NCI-H2227 (cell line): Measurements from ENCODE around the gene USP10.

Experiments used
- DNase-seq: peaks from one replicate; lab custom pipeline; 2025; ENCODE audit not compliant: unreplicated experiment; lab: John Stamatoyannopoulos, UW

USP10 gene

DNA sequence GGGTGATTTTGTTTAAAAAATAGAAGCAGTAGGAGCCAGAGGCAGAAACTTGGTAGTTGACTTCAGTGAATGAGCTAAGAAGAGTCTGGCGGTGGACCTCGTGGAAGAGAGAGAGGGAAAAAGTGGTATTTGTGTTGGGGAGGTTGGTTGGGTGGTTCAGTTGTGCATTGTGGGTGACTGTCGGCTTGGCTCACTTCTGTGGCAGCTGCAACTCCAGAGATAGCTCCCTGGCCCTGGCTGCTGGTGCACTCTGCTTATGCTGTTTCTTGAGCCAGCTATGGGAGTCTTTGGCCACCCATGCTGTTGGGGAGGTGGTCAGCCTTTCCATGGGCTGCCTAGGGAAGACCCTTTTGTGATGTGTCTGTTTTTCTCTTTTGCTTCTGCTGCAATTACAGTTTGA is 69.6 kb downstream of the USP10 start:
- DNase-seq, result no peak

DNA sequence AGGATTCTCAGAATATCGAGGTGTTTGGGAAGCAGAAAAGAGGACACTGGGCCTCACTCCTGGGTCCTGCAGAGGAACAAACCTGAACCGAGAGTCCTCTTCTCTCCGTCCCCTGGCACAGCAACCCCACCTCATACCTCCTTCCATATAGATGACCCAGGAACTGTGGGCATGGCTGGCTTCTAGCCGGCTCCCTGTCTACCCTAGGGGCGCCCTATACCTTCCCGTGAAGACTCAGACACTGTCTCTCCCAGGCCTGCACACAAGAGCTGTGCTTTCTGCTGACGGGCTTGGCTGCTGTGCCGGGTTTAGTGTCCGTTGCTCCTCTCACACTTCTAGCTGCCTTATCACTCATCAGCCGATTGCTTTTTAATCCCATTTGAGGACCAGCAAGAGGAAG is 73.5 kb downstream of the USP10 start:
- DNase-seq, result no peak

DNA sequence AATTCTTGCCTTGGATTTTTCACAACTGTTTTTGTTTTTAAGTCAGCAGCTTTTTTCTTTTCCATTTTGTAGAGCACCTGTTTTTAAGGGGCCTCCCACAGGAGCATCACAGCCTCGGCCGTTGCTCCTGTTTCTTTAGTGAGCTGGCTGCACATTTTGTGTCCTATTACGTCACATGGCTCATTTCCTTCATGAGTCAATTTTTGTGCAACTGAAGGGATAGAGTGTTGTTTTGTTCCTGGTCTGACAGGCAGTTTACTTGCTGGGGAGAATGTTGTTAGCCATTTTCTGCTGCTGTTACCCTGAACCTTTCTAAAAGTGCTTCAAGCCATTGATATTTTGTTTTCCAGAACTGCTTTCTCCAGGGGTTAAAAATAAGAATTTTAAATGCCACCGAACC is 75.0 kb downstream of the USP10 start:
- DNase-seq, result no peak

DNA sequence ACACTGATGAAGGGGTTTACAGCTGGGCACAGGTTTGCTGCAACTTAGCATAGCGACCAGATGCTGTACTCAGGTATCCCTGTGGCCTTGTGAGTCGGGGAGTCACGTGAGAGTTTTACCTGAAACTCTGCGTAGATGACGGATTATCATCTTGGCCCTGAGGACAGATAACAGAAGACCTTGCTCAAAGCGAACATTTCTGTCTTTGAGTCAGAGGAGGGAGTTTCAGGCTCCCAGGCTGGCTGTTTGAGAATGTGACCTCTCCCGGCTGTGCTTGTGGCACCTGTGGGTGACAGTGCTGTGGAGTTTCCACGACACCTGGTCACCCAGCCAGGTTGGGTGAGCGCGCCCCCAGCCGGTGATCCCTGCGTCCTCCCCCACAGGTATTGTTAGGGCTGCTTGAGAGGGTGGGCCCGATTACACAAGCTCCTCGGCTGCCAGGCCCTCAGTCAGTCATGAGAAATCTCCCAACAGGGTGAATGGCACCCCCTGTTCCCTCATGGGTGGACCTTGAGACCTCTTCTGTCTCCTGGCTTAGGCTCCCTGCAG is 75.5 kb downstream of the USP10 start:
- DNase-seq, result no peak

DNA sequence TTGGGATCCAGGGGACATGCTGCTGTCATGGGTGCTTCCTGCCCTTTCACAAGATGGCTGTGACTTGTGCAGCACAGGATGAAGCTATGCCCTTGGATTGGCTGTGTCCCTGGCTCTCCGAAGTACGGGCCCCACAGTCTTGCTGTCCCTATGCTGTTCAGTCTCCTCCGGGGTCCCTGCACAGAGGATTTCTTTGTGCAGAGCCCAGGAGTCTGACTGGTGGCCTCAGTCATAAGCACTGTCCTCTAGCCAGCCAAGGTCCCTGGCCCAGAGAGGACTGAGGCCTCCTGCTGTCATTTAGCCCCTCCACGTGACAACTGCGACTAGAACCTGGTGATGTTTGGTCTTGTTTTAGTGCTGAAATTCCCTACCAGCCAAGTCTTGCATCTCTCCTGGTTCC is 77.6 kb downstream of the USP10 start:
- no peak for DNase-seq

DNA sequence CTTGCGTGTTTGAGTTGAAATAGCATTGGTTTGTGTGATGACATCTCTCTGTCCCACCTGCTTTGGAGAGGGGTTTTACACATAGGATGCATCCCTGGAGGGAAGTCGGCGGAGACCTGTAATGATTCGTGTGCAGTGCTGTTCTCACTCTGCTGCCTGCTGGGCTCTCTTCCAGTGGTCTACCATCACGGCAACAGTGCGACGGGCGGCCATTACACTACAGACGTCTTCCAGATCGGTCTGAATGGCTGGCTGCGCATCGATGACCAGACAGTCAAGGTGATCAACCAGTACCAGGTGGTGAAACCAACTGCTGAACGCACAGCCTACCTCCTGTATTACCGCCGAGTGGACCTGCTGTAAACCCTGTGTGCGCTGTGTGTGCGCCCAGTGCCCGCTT is 78.9 kb downstream of the USP10 start:
- DNase-seq, result no peak

DNA sequence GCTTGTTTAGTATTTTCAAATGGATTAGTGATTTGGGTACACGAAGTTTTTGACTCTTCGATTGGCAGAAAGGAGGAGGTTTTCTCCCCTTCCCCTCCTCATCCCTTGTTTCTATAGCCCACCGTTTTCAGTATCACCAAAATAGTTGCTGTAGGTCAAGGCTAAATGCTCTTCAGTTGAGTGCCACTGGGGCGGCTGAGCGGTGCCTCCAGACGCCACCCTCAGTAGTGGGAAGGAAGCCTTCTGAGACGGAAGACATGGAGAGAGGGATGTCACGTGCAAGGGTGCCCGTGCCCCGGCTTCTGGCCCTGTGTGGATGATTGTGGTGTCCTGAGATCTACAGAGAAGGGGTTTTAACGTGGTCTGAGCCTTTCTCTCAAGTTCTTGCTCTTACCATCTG is 80.3 kb downstream of the USP10 start:
- no peak for DNase-seq

DNA sequence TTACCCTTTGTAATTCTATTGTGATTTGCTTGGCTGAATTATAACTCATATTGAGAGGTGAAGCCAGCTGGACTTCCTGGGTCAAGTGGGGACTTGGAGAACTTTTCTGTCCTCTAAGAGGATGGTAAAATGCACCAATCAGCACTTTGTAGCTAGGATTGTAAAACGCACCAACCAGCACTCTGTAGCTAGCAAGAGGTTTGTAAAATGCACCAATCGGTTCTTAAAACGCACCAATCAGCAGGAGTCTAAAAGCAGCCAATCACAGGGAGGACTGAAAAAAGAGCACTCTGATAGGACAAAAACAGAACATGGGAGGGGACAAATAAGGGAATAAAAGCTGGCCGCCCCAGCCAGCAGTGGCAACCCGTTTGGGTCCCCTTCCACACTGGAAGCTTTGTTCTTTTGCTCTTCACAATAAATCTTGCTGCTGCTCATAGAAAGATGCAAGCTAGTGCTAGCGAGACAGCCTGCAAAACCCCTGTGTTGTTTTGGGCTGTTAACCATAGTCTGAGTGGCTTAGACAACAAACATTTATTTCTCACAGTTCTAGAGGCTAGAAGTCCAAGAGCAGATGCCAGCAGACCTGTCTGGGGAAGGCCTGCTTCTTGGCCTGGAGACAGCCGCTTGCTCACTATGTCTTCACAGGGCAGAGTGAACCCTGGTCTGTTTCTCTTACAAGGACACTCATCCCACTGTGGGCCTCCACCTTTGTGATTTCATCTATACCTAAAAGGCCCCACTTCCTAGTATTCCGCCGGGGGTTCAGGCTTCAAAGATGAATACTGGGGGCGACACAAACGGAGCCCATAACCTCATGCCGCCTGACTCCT is 81.0 kb downstream of the USP10 start:
- DNase-seq, result no peak

DNA sequence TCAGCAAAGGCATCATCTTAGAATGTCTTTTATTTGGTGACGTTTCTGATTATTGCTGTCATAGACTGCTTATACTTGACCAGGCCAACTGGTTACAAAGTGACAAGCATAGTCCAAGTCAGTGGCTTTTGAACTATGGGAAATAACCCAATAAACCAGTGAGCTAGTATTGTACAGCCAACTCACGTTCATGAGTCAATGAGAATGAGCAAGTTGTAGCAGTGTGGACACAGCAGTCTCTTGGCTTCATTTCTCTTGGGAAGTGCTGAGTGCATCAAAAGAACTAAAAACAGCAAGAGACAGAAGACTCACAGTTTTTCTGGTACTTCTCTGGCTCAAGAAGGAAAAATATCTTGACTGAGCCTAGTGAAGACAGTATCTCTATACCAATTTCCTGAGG is 83.0 kb downstream of the USP10 start:
- no peak for DNase-seq

DNA sequence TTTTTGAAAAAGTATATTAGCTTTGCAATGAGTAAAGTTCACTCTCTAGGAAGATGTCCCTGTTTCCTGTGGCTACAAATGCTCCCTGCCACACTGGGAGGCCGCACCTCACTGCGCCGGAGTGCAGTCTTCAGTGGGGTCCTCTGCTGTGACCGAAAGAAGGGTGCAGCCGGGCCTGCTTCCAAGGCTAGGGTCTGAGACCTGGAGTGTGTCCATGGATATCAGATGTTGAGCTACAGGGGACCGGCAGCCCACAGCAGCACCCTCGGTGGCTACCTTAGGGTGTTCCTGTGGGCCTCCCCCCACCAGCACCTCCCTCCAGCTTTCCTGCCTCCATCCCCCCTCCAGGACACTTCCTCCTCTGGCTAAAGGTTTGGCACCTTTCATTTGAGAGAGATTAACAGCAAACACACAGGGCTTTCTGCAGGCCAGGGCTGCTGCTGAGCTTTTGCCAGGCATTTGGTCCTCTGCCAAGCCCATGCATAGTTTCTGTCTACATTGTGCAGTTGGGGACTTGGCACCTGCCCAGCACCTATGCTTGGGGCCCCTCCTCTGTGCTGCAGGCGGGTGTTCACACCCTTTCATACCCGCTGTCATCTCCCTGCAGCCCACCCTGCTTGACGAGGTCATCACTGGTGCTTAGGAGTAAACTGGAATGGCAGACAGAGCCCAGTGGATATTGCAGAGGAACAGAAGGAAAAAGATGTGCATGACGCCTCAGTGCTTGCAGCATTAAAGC is 86.2 kb downstream of the USP10 start:
- peak; percentile 9 for DNase-seq

DNA sequence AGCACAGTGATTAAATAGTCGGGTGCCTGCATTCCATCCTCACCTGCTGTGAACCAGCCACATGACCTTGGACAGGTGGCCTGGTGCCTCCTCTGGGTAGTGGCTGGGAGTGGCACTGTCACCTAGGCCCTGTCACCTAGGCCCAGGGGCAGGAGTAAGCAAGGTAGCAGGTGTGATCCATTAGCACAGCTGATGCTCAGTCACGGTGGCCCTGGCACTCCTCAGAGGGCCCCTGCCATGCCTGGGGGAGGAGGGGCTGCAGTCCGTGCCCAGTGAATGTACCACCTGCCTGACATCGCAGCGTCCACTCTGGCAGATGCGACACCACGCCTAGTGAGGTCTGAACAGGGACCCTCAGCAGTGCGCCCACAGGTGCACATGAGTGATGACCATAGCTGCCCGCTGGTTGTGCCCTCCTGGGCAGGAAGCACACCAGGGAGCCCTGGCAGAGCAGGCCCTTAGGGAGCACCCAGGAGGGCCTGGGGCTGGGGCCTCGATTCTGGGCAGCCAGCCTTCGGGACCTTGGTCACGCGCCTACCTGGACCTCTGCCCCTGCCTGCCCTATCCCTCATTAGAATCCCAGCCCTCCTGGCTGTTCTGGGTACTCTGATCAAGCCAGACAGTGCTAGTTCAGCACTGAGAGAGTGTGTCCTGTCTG is 86.9 kb downstream of the USP10 start:
- DNase-seq, result no peak

DNA sequence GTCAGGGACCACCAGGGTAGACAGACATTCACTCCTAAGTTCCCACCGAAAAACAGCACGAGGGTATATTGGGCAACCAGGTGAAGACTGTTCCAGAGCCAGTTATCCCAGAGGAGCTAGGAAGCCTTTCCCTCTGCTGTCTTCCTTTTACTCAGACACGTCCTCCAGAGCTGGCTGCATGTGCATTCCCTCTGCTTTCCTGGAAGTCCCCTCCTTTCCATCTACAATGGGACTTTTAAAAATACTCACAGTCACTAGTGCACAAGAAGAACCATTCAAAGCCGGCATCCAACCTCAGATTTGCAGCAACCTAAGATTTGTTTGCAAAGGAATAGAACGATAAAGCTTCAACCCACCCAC is 87.4 kb downstream of the USP10 start:
- DNase-seq, result no peak

DNA sequence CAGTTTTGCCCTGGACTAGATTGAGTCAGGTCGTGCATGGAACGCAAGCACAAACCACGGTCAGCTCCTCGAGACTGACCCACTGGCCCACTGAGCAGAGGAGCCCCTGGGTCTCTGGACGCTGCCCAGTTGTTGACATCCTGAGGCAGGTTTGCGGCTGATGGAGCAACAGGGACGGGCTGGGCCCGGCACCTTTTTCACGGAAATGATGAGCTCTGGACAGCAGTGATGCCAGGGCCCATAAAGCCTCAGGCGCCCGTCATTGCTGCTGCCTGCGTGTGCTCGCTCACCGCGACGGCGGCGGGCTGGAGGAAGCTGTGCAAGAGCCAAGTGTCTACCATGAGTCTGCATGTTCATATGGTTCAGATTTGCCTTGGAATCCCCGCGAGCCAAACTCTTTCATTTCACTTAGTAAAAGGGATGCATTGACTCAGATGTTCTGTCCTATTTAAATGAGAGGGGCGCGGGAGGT is 89.2 kb downstream of the USP10 start:
- DNase-seq, result no peak

DNA sequence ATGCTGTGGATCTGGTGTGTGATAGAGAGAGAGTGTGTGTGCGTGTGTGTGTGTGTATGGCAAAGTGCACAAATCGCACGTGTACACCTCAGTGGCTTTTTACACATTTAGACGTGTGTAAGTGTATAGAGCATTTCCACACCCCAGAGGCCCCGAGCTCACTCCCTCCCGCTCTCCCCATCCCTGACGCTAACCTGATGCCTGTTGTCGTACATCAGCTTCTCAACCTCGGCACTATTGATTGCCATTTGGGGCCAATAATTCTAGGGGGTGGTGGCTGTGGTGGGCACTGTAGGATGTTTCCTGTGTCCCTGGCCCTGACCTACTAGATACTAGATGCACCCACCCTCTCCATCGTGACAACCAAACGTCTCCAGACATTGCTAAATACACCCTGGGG is 89.6 kb downstream of the USP10 start:
- no peak for DNase-seq

DNA sequence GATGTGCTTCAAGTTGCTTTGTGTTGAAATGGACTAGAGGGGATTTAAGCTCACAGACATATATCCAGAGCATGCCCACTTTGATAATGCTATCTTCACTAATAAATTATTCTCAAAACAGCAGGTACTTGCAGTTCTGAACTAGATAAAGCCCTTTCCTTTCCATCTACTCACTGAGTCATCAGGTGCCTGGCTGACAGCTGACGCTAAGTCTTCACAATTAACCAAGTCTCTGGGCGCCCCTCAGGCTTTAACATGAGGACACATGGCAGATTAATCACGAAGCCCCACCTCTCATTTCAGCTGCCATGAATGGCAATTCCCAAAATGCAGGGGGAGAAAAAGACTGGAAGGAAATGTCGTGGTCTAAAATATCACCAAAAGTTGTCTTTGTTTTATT is 90.5 kb downstream of the USP10 start:
- no peak for DNase-seq

DNA sequence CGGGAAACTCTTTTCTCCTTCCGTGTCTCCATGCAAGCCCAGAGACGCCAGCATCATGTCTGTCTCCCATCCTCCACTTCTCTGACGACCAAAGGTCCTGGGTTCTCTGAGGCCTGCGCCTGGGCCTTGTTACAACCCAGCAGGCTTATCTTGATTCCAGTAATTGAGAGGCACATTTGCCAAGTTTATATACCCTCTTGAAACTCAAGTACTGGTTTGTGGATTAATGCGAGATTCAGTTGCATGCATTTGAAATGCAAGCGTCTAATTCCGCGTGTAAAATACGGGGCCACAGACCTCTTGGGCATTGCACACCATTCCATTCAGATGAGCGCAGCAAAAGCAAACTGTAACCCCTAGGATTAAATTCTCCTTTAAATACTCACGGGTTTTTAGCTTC is 91.3 kb downstream of the USP10 start:
- no peak for DNase-seq

DNA sequence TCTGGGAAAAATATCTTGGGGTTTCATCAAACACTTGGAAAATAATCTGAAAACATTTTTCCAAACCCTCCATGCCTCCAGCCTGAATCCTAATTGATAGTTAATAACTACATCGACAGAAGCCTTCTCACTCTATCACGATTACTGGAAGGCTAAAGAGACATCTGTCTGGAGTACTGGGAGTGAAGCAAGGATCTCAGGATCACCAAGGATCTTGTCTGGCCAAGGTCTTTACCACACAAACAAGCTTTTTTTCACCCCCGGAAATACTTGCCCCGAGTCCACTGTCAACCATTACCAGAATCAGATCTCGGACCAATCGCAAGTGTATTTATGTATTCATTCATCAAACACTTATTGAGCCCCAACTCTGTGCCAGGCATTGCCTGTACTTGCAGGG is 91.7 kb downstream of the USP10 start:
- DNase-seq, result no peak

DNA sequence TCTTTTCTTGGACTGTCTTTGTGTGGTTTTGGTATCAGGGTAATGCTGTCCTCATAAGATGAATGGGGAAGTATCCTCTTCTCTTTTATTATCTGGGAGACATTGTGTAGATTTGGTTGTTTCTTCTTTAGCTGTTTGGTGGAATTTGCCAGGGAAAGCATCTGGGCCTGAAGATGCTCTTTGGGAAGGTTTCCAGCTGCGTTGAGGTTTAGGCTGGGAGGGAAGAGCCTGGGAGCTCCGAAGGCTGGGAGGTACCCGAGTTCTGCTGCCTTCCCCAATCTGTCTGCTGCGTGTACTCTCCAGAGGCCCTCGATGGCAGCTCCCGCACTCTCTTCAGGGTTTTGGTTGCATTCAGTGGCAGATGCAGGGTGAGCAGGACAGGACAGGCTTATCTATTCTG is 94.4 kb downstream of the USP10 start:
- no peak for DNase-seq

DNA sequence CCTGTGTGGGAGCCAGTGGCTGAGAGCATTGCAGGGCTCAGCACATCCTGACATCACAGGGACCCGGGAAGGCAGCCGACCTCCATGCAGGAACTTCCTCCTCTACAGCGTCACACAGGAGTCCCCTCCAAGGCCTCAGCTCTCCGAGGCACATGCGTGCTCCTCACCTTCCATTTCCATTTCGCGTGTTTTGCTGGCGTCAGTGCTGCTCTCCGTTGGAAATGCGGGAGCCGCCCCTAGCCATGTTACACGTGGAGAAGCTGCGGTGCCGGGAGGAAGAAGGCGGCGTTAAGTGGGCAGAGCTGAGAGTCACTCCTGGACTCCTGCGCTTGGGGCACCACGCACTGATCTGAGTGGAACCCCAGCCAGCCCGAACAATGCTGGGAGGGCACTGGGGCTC is 94.8 kb downstream of the USP10 start:
- DNase-seq, result no peak

DNA sequence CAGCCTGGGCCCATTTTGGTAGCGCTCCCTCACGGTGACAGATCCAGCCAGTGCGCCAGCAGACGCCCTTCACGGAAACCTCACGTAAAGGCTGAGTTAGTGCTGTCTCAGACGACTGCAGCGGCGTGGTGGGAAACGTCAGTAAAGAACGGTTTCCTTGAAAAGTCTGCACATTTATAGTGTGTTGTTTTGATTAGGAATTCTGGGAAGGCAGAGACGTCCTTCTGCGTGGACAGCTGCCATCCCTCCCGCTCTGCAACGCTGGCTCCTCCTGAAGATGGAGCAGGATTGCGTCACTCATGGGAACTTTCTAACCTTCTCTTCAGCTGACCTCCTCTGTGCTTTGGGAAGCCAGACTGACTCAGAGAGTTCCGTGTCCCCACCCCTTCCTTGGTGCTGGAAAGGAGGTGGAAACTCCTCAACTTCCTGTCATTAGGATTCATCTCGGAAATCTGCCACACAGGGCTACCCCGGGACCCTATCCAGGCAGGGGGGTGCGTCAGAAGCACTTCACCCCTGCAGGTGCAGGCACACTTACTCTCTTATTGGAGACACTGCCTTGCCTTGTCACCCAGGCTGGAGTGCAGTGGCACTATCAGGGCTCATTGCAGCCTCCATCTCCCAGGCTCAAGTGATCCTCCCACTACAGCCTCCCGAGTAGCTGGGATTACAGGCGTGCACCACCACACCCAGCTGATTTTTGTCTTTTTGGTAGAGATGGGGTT is 95.7 kb downstream of the USP10 start:
- no peak for DNase-seq
